Measurements from ENCODE around the gene CMTR2. TPM values are rescaled to one million over a fixed set of nuclear protein-coding genes. Genes with fewer than 3 reads are reported as not detected.

CMTR2 gene
- total RNA-seq = 10 to 100 TPM; 15.5 to 25.7 (median 20.4) TPM
- 1 to 10 TPM; 4.8 to 9.7 (median 7.9) TPM for polyA plus RNA-seq

GRCh38 chr16:71288890-71289731 is at the start of gene CMTR2:
CMTR2 (minus strand) TSS chr16:71289402; CDS start chr16:71285920, 3,482 bp downstream.
- intact Hi-C loops (cut with DNase I) = loop anchor here (10.0 kb wide), 1 partner anchor 196 kb away; the partner anchor contains the start of gene ZNF19
- Histone ChIP-seq H3K36me3 (peaks cover 8 to 24% (median 11%) of the 10 kb centered on the region in 4 donors), H3K27me3 (no peaks in the 10 kb centered on the region), H3K4me3 (peak within 1 kb of the TSS; percentile 64 to 91 (median 70)), H3K4me1 (peaks cover 0 to 14% (median 6%) of the 10 kb centered on the region in 4 donors), H3K27ac (peak within 1 kb of the TSS; percentile 82 to 95 (median 90)), H3K9me3 (no peaks in the 10 kb centered on the region)
- no peak for TF ChIP-seq CTCF (IDR thresholded peaks at IDR 0.05)
- TF ChIP-seq POLR2A (IDR thresholded peaks at IDR 0.05) = peak; percentile 52 to 69
- TF ChIP-seq POLR2AphosphoS5 (IDR thresholded peaks at IDR 0.05) = peak; percentile 74 to 90 (median 88)
- no peak for TF ChIP-seq EP300 (IDR thresholded peaks at IDR 0.05)
- 0% methylated on average over 60 of the region's 60 CpGs for WGBS, 2 donors
- DNase-seq = peak; percentile 98

GRCh38 chr16:71338632-71339031 is 49.4 kb upstream of the CMTR2 start:
- Histone ChIP-seq H3K4me3 (no peak overlapping the region), H3K27ac (no peak overlapping the region), H3K27me3 (peaks cover 0 to 10% (median 0%) of the 10 kb centered on the region in 3 donors), H3K4me1 (no peaks in the 10 kb centered on the region), H3K36me3 (no peaks in the 10 kb centered on the region), H3K9me3 (no peaks in the 10 kb centered on the region)
- WGBS, 2 donors = 85 to 88% methylated on average over 1 of the region's 1 CpG
- intact Hi-C loops (cut with DNase I) = no loop called here
- no peak for DNase-seq
- TF ChIP-seq POLR2A (IDR thresholded peaks at IDR 0.05) (no peak), EP300 (IDR thresholded peaks at IDR 0.05) (no peak), CTCF (IDR thresholded peaks at IDR 0.05) (no peak), POLR2AphosphoS5 (IDR thresholded peaks at IDR 0.05) (no peak)

GRCh38 chr16:71338193-71338592 is 49.0 kb upstream of the CMTR2 start:
- no peak overlapping the region for H3K27ac ChIP-seq
- peaks cover 0 to 10% (median 0%) of the 10 kb centered on the region in 3 donors for H3K27me3 ChIP-seq
- TF ChIP-seq POLR2A (IDR thresholded peaks at IDR 0.05) (no peak), POLR2AphosphoS5 (IDR thresholded peaks at IDR 0.05) (no peak), EP300 (IDR thresholded peaks at IDR 0.05) (no peak), CTCF (IDR thresholded peaks at IDR 0.05) (no peak)
- 52 to 76% methylated on average over 2 of the region's 2 CpGs for WGBS, 2 donors
- no peak for DNase-seq
- H3K36me3 ChIP-seq = no peaks in the 10 kb centered on the region
- intact Hi-C loops (cut with DNase I) = no loop called here
- H3K4me3 ChIP-seq = no peak overlapping the region
- H3K9me3 ChIP-seq = no peaks in the 10 kb centered on the region
- H3K4me1 ChIP-seq = no peaks in the 10 kb centered on the region

GRCh38 chr16:71337631-71338030 is 48.4 kb upstream of the CMTR2 start:
- Histone ChIP-seq H3K27me3 (peaks cover 0 to 10% (median 0%) of the 10 kb centered on the region in 3 donors), H3K4me3 (no peak overlapping the region), H3K4me1 (no peaks in the 10 kb centered on the region), H3K27ac (no peak overlapping the region), H3K36me3 (no peaks in the 10 kb centered on the region), H3K9me3 (no peaks in the 10 kb centered on the region)
- intact Hi-C loops (cut with DNase I) = no loop called here
- TF ChIP-seq POLR2AphosphoS5 (IDR thresholded peaks at IDR 0.05) (no peak), EP300 (IDR thresholded peaks at IDR 0.05) (no peak), CTCF (IDR thresholded peaks at IDR 0.05) (no peak), POLR2A (IDR thresholded peaks at IDR 0.05) (no peak)
- DNase-seq = no peak
- 44 to 70% methylated on average over 1 of the region's 1 CpG for WGBS, 2 donors

All from sigmoid colon (tissue), 7 donors.